HG03469 (cell line): ENCODE data around the gene OIP5.
"Not testable (repeated sequence)": the region's sequence is repeated elsewhere in the genome, so short reads cannot be mapped to it uniquely, and the experiment has no call there.

Source experiments
- ATAC-seq: cut with Tn5 transposase; IDR thresholded peaks from one replicate; pipeline ENCODE4 v1.9.1; 2021; ENCODE audit warnings: mild to moderate bottlenecking, moderate library complexity, moderate number of reproducible peaks; ENCODE audit not compliant: unreplicated experiment

The OIP5 gene

DNA sequence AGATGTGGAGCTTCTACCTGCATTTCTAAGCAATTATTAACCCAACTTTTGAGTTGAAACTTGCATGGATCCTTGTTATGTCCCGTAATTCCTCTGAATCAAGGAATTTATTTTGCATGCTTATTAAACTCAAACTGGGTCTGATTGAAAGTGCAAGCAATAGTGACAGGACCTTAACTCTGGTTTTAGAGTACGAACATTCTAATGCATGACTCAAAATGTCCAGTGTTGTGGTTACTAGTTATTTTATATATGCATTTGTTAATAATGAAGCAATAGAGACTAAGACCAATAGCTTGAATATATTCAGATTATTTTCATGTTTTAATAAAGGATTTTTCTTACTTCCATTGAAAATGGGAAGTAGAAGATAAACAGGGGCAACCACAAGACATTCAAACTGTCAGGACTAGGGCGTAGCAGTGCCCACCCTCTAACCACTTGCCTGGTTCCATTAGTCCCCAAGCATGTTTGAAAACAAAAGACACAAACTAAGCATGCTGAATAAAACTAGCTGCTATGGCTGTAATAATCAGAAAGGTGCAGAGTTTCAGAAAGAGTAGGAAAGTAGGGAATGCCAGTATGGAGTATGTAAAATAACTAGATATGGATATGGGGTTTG is 28.1 kb downstream of the OIP5 start:
- no peak for ATAC-seq

DNA sequence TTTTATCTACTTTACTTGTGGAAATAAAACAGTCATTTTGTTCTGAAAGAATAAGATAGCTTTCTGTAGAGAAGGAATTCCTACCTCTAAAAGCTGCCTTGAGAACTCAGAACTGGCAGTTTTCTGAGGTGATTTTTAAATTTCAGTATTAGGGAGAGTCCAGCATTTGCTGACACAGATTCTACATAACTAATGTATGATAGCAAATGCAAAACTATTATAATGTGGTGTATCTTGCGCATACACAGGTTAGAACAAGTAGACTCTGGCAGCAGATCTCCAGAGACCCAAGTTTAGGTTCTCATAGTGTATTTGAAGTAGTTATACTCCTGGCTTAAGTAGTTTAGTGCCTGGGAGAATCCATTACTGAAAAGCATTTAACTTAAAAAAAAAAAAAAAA is 30.8 kb downstream of the OIP5 start:
- ATAC-seq: no peak

DNA sequence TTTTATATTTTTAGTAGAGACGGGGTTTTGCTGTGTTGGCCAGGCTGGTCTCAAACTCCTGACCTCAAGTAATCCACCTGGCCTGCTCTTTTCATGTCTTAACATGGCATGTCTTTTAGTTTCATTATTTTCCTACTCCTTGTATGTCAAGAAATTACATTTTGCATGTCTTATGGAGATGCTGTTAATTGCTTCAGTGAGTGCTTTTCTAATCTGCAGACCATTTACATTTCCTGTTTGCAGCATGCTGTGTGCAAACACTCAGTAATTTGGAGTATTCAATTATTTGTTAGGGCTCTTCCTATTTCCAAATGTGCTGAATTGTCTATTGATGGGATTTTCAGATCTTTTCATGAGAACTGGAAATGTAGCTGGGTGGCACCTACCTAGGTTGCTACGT is 31.3 kb downstream of the OIP5 start:
- ATAC-seq: not testable (repeated sequence)

DNA sequence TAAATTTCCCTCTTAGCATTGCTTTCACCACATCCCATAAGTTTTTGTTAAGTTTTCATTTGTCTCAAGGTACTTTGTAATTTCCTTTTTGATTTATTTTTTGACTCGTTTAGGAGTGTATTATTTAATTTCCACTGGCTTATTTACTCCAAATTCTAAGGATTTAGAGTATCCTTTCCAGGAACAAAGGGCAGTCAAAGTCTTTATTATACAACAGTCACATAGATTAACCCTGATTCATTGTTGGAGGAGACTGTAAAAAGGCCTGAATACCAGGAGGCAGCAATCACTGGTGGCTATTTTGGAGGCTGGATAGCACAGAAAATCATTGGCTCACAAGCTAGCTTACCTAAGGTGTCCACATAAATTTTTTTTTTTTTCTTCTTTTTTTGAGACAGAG is 39.9 kb downstream of the OIP5 start:
- ATAC-seq: no peak

DNA sequence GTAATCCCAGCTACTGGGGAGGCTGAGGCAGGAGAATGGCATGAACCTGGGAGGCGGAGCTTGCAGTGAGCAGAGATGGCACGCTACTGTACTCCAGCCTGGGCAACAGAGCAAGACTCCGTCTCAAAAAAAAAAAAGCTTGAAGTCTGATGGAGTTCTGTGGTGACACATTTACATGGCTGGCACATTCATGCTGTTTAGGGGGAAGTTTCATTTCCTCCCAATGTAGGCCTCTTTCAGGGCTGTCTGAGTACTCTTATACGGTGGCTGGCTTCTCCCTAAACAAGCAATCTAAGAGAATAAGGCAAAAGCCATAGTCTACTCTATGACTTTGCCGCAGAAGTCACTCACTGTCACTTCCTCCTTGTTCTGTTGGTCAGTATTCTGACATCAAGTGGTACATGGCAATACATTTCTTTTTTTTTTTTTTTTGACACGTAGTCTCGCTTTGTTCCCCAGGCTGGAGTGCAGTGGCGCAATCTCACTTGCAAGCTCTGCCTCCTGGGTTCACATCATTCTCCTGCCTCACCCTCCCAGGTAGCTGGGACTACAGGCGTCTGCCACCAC is 41.2 kb downstream of the OIP5 start:
- ATAC-seq: peak; percentile 71

DNA sequence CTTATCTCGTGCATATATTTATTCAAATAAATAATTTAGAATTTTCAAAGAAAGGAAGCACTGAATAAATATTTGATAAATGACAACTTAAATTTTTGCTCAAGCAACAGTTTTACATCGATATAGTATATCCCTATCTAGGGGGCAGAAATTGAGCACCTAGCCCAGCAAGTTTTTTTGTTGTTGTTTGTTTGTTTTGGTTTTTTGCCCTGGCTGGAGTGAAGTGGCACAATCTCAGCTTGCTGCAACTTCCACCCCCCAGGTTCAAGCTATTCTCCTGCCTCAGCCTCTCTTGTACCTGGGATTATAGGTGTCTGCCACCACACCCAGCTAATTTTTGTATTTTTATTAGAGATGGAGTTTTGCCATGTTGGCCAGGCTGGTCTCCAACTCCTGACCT is 42.4 kb downstream of the OIP5 start:
- ATAC-seq: no peak

DNA sequence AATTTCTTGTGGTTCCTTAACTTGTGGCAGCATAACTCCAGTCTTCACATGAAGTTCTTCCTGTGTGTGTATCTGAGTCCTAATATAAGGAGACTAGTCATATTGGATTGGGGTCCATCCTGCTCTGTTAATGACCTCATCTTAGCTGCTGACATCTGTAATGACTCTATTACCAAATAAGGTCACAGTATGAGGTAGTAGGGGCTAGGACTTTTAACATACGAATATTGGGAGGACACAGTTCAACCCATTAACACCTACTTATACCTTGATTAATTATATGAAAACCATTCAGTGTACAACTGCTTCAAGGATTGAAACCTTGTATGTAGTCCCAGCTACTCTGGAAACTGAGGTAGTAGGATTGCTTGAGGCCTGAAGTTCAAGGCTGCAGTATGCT is 43.9 kb downstream of the OIP5 start:
- ATAC-seq: no peak

DNA sequence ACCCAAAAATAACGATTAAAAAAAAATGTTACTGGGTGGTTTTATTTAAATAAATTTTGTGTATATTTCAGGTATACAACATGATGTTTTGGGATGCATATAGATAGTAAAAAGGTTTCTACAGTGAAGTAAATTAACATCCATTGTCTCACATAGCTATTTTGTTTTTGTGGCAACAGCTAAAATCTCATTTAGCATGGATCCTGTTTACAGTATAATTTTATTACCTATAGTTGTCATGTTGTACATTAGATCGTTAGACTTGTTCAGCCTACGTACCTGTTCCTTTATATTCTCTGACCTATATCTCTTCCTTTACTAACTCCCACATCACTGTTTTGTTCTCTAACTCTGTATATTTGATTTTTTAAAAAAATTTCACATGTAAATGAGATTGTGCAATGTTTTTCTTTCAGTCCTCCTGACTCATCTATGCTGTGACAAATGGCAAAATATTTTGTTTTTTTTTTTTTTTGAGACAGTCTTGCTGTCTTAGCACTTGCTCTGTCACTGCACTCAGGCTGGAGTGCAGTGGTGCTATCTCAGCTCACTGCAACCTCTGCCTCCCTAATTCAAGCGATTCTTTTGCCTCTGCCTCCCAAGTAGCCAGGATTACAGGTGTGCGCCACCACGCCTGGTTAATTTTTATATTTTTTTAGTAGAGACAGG is 45.6 kb downstream of the OIP5 start:
- ATAC-seq: no peak

DNA sequence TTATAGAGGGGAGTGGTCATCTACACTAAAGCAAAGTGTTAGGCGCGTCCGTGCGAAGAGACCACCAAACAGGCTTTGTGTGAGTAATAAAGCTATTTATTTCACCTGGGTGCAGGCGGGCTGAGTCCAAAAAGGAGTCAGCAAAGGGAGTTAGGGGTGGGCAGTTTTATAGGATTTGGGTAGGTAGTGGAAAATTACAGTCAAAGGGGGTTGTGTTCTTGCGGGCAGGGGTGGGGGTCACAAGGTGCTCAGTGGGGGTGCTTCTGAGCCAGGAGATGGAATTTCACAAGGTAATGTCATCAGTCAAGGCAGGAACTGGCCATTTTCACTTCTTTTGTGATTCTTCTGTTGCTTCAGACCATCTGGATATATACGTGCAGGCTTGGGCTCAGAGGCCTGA is 47.1 kb downstream of the OIP5 start:
- no peak for ATAC-seq

DNA sequence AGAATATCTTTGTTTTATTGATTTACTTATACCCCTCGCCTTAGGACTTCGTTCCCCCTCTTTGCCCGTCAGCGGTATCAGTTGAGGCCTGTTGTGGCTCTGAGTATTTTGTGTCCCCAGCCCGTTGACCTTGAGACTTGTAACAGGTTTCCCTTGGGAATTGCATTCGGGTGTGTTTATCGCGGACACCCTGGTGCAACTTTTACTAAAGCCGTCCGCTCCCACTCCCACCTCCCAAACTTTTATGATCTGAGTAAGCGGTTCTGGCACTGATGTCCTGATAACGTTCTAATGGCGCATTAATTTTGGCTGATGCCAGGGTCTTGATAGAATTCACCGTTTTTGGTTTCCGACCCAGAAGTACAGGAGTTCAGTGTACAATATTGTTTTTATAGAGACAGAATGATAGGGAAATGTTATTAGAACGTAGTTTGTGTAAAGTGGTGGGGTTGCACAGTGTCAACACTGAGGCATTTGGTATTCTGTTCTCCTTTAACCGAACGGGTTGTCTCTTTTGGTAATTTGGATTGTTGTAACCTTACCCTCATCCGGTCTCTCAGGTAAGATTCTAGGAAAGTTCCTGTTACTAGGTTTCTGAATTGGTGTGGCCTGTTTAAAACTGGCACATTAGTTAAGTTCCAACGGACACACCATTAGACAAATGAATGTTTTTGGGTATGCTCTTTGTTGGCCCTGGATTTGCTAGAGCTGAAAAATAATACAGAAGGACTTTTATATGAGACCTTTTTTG is 47.8 kb downstream of the OIP5 start:
- ATAC-seq: no peak

DNA sequence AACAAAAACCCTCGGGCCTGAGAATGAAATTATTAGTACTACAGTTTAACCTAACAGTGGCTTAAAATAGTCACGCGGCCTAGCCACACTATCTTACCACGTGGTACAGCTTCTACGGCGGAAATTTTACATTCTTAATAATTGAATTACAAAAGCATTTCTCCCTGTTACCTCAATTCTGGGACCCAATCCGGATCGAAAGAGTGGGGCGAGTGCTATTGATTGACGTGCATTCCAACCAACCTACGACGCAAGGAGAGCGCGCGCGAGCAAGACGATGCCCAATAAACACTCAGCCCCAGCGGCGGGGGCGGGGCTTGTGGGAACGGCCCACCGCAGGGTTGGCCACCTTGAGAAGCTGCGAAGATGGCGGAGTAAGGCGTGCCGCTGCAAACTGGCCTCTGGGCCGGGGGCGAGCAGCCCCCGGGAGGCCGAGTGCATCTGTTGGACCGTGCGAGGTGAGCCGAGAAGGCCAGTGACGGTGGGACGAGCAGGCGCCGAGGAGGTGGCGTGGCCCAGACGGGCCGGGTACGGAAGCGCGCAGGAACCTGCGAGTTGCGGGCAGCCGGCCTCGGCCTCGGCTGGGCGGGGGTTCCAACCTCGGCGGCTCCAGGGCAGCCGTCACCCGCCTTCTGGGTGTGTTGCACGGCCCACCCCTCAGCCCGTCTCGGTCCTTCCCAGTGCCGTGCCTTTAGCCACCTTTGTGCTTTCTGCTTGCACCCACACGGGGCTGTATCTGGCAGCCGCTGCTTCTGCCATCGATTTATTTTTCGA is 48.6 kb downstream of the OIP5 start:
- peak; percentile 91 for ATAC-seq

DNA sequence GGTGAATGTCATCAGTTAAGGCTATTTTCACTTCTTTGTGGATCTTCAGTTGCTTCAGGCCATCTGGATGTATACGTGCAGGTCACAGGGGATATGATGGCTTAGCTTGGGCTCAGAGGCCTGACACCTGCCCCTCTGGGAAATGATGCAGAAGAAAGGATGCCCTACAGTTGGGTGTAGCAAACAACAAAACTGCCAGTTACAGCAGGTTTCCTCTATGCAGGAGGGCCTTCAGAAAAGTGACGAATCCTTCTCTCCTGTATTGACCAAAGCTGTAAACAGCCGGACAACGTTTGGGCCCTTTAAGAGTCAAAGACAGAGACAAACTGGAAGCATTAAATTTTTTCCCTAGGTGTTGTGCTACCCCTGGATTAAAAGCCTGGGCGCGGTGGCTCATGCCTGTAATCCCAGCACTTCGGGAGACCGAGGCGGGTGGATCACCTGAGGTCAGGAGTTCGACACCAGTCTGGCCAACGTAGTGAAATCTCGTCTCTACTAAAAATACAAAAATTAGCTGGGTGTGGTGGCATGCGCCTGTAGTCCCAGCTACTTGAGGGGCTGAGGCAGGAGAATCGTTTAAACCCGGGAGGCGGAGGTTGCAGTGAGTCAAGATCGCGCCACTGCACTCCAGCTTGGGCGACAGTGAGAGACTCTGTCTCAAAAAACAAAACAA is 49.3 kb downstream of the OIP5 start:
- not testable (repeated sequence) for ATAC-seq

DNA sequence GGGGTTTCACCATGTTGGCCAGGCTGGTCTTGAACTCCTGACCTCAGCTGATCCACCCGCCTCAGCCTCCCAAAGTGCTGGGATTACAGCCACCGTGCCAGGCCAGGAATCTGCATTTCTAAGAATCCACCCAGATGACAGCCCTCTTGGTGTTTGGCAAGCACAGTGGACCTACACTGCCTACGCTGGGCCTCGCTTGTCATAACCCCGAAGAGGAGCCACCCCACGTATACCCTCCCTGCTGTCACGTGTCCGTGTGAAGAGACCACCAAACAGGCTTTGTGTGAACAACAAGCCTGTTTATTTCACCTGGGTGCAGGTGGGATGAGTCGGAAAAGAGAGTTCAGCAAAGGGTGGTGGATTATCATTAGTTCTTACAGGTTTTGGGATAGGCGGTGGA is 50.0 kb downstream of the OIP5 start:
- not testable (repeated sequence) for ATAC-seq

DNA sequence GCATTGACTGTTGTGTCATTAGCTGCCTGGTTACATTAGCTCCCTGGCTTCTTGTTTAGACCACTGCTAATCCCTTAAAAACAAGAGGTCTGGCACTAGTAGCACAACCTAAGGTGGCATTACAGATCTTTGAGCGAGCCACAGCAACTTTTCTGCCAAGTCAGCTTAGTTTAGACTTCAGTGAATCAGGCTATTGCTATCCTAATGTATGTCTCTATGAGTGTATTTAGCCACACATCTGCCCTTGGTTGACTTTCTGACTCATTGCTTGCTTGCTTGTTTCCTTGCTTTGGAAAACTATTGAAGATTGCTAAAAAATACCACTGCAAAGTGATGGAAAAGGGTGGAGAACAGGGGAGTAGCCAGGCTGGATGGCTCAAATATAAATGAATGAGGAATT is 51.2 kb downstream of the OIP5 start:
- no peak for ATAC-seq

DNA sequence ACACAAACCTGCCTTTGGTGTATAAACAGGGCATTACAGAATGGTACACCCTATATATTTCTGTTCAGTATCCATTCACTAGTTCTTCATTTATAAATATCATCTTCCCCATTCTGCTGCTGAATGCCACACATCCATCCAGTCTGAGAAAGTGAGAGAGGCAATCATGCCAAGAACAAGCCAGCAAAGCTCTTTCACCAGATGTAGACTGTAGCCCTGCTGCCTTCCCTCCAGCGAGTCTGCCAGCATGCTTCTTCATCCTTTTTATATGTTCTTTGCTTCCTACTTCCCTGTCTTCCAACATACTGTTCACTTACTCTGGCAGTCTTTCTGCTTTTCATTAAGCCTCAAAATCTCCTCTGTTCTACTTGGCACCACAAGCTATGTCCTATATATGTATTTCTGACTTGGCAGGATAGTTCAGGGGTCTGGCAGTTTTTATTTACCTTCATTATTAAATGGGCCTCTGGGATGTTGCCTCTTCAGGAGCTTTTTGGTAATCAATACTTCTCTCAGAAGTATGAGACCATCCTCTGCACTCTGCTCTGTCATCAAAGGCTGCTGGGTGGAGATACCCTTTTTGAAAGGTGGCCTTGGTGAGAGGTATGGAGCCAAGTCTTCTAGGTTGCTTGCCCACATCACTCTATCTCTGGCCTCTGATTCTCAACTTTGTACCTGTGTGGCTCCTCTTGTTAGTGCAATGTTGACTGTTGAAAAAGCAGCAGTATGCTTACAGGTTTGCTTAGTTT is 52.7 kb downstream of the OIP5 start:
- ATAC-seq: no peak

DNA sequence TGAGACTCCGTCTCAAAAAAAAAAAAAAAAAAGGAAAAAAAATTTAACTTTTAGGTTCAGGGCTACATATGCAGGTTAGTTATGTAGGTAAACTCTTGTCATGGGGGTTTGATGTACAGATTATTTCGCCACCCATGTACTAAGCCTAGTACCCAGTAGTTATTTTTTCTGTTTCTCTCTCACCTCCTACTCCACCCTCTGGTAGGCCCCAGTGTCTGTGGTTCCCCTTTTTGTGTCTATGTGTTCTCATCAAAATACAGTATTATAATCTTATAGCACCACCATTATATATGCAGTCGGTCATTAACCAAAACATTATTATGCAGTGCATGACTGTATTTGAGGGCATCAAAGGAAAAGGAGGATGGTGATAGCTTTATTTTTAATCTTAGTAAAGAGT is 54.1 kb downstream of the OIP5 start:
- no peak for ATAC-seq

DNA sequence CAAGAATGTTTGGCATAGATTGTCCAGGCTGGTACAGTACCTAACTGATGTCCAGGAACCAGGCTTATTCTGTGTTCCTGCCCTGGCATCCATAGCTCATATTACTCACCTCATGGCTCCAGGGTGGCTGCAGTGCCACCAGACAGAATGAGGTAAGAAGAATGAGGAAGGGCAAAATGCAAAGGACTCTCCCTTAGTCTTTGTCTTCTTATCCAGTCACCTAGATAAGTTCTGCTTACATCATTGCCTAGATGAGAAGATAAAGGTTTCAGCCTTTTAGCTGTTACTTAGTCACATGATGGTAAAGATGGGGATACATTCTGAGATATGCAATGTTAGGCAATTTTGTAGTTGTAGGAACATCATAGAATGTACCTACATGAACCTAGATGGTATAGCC is 55.6 kb downstream of the OIP5 start:
- ATAC-seq: no peak

DNA sequence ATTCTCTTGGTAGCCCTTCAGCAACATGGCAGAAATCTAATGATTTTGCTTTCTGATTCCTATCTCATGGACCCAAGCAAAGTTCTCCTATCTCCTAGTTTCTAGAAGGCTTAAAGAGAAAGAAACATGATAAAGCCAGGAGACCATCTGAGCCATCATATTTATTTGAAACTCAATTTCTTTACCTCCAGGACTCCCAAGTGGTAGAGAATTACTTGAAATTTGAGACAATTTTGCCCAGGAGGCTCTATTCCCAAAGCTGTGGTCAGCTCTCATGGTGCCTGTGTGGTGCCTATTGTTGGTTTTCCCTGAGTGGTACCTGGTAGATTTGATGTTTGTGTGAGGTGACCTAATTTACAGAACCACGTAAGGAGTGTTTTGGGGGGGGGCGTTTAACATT is 62.5 kb downstream of the OIP5 start:
- no peak for ATAC-seq

DNA sequence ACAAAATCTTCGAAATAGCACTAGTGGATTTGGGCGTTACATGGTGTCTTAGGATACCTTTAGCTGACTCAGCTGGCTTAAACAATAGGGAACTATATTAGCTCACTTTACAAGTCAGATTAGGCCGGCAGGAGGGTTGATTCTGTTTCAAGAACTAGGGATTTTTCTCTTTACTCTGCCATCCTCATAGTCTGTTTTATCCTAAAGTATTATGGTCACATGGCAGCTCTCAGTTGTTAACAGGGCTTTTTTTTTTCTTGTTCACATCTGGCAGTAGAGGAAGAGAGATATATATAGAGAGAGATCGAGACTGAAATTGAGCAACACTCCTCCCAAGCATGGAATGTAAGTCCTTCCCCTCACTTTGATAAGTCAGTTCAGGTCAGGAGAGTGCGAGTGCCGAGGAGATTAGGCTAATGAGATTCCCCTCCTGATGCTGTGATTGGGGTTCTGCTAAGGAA is 68.5 kb downstream of the OIP5 start:
- ATAC-seq: no peak

DNA sequence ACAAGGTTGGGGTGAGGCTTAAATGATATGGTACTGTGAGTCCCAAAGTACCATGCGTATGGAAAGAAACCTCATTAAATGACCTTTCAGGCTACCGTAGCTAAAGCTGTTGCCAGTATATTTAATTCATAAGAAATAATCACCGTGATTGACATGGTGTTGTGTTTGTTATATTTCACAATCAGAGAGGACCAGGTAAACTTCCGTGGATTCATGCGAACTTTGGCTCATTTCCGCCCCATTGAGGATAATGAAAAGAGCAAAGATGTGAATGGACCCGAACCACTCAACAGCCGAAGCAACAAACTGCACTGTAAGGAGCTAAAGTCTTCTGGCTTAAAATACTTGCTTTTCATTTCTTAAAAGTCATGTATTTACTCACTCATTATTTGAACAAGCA is 69.8 kb downstream of the OIP5 start:
- ATAC-seq: no peak
